ENCODE measurements around the gene TSSK6. TPM values are rescaled to one million over a fixed set of nuclear protein-coding genes. Genes with fewer than 3 reads are reported as not detected.
A peak's percentile ranks its signal among the peaks of the same experiment; 100 is the strongest.

The TSSK6 gene
- total and polyA plus RNA-seq, 5 experiments from 2014 or later = 0.59 to 10.8 (median 3.7) TPM

- DNase-seq = no peak
- POLR2A ChIA-PET = no interaction called here
- no peak overlapping the region for H3K4me3 Mint-ChIP-seq
These were observed 12.6 kb upstream of the TSSK6 start for GRCh38 chr19:19527674-19528625.

GRCh38 chr19:19527371-19527656 lies 12.0 kb upstream of the TSSK6 start:
- ATAC-seq (no peak), DNase-seq (no peak)
- H3K4me1 Mint-ChIP-seq = peaks cover 3 to 30% (median 10%) of the 10 kb centered on the region in 4 donors
- H3K4me3 Mint-ChIP-seq = no peak overlapping the region
- no peaks in the 10 kb centered on the region for H3K27me3 Mint-ChIP-seq
- H3K9me3 Mint-ChIP-seq = no peaks in the 10 kb centered on the region
- peak overlapping the region in 1 of 10 donors; percentile 29 for H3K27ac Mint-ChIP-seq
- POLR2A ChIA-PET = no interaction called here
- peaks cover 0 to 43% (median 0%) of the 10 kb centered on the region in 3 donors for H3K36me3 Mint-ChIP-seq

More at GRCh38 chr19:19527674-19528625, 12.6 kb upstream of the TSSK6 start:
- Mint-ChIP-seq H3K36me3 (peaks cover 0 to 37% (median 0%) of the 10 kb centered on the region in 3 donors), H3K4me1 (peaks cover 4 to 29% (median 10%) of the 10 kb centered on the region in 4 donors), H3K27ac (peak overlapping the region in 1 of 10 donors; percentile 59), H3K27me3 (no peaks in the 10 kb centered on the region), H3K9me3 (no peaks in the 10 kb centered on the region)
- ATAC-seq = no peak

GRCh38 chr19:19526581-19527370 lies 11.4 kb upstream of the TSSK6 start:
- ATAC-seq = no peak
- Mint-ChIP-seq H3K4me1 (peaks cover 0 to 29% (median 7%) of the 10 kb centered on the region in 4 donors), H3K27ac (peak overlapping the region in 2 of 10 donors; percentile 47 to 56), H3K4me3 (no peak overlapping the region), H3K27me3 (no peaks in the 10 kb centered on the region), H3K36me3 (peaks cover 0 to 42% (median 0%) of the 10 kb centered on the region in 3 donors), H3K9me3 (no peaks in the 10 kb centered on the region)
- POLR2A ChIA-PET = no interaction called here
- DNase-seq = no peak

GRCh38 chr19:19525611-19526380 lies 10.4 kb upstream of the TSSK6 start:
- H3K4me1 Mint-ChIP-seq = peaks cover 2 to 33% (median 11%) of the 10 kb centered on the region in 4 donors
- POLR2A ChIA-PET = interaction anchor here (1.4 kb wide), 1 partner anchor 11 kb away, joined by 4 read pairs; the partner anchor contains the start of gene TSSK6

GRCh38 chr19:19524053-19524452 lies 8.7 kb upstream of the TSSK6 start:
- ATAC-seq (no peak), DNase-seq (no peak)
- Mint-ChIP-seq H3K9me3 (no peaks in the 10 kb centered on the region), H3K27me3 (no peaks in the 10 kb centered on the region), H3K36me3 (peaks cover 0 to 58% (median 6%) of the 10 kb centered on the region in 3 donors), H3K27ac (no peak overlapping the region), H3K4me1 (peaks cover 12 to 49% (median 25%) of the 10 kb centered on the region in 4 donors), H3K4me3 (no peak overlapping the region)
- POLR2A ChIA-PET = no interaction called here

More at GRCh38 chr19:19525611-19526380, 10.4 kb upstream of the TSSK6 start:
- ATAC-seq (no peak), DNase-seq (no peak)
- Mint-ChIP-seq H3K9me3 (no peaks in the 10 kb centered on the region), H3K4me3 (no peak overlapping the region), H3K27ac (peak overlapping the region in 2 of 10 donors; percentile 47 to 77), H3K27me3 (no peaks in the 10 kb centered on the region), H3K36me3 (peaks cover 0 to 45% (median 3%) of the 10 kb centered on the region in 3 donors)

GRCh38 chr19:19523177-19523576 lies 7.8 kb upstream of the TSSK6 start:
- Mint-ChIP-seq H3K27ac (peak overlapping the region in 1 of 10 donors; percentile 28), H3K36me3 (peaks cover 0 to 57% (median 6%) of the 10 kb centered on the region in 3 donors), H3K27me3 (no peaks in the 10 kb centered on the region), H3K4me1 (peaks cover 12 to 53% (median 28%) of the 10 kb centered on the region in 4 donors), H3K4me3 (peak overlapping the region in 1 of 10 donors; percentile 11), H3K9me3 (no peaks in the 10 kb centered on the region)
- DNase-seq (no peak), ATAC-seq (no peak)
- POLR2A ChIA-PET = no interaction called here

DNA sequence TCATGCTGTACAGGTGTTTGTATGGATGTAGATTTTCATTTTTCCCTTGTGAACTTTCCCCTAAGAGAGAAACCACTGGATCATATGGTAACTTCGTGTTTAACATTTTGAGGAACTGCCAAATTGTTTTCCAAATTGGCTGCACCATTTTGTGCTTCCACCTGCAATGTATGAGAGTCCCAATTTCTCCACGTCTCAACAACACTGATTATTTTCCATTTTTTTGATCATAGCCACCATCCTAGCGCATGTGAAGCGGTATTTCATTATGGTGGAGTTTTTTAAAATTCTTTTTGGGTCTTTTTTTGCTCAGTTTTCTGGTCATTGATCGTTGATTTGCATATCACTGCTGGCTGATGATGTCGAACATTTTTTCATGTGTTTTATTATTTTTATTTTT lies 5.6 kb upstream of the TSSK6 start:
- H3K27ac Mint-ChIP-seq = no peak overlapping the region
- H3K9me3 Mint-ChIP-seq = no peaks in the 10 kb centered on the region
- POLR2A ChIA-PET = no interaction called here
- no peak overlapping the region for H3K4me3 Mint-ChIP-seq
- peaks cover 0 to 44% (median 6%) of the 10 kb centered on the region in 3 donors for H3K36me3 Mint-ChIP-seq
- ATAC-seq (no peak), DNase-seq (no peak)
- no peaks in the 10 kb centered on the region for H3K27me3 Mint-ChIP-seq
- H3K4me1 Mint-ChIP-seq = peaks cover 12 to 68% (median 38%) of the 10 kb centered on the region in 4 donors

DNA sequence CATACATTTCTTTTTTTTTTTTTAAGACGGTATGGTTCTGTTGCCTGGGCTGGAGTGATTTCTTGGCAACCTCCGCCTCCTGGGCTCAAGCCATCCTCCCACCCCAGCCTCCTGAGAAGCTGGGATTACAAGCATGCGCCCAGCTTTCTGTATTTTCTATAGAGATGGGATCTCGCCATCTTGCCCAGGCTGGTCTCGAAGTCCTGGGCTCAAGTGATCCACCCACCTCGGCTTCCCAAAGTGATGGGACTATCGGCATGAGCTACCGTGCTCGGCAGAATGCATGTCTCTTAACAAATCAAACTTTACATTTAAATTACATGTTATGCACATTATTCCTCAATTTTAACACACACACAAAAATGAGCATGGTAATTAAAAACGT lies 1.9 kb upstream of the TSSK6 start:
- ATAC-seq (no peak), DNase-seq (no peak)
- peaks cover 0 to 24% (median 6%) of the 10 kb centered on the region in 3 donors for H3K36me3 Mint-ChIP-seq
- H3K9me3 Mint-ChIP-seq = no peaks in the 10 kb centered on the region
- H3K4me3 Mint-ChIP-seq = peak overlapping the region; percentile 47 to 98 (median 96)
- peak overlapping the region in 5 of 10 donors; percentile 40 to 97 (median 56) for H3K27ac Mint-ChIP-seq
- H3K4me1 Mint-ChIP-seq = peaks cover 12 to 56% (median 32%) of the 10 kb centered on the region in 4 donors
- POLR2A ChIA-PET = interaction anchor here (1.7 to 1.9 kb wide), 2 partner anchors 14 to 112 kb away, joined by 8 to 11 read pairs; partner anchors contain the start of gene GATAD2A
- H3K27me3 Mint-ChIP-seq = no peaks in the 10 kb centered on the region

- ATAC-seq (peak; percentile 86 to 90), DNase-seq (peak; percentile 84 to 99 (median 93))
These were observed 533 bp upstream of the TSSK6 start, which contains the start of gene NDUFA13 for GRCh38 chr19:19515642-19516519. TSS of gene NDUFA13 (plus strand) at chr19:19516225. CDS start at chr19:19516239, 14 bp downstream.

GRCh38 chr19:19514215-19514657 lies 1.1 kb downstream of the TSSK6 start:
- peaks cover 0 to 6% (median 0%) of the 10 kb centered on the region in 3 donors for H3K36me3 Mint-ChIP-seq
- peaks cover under 1 to 35% (median 16%) of the 10 kb centered on the region in 4 donors for H3K4me1 Mint-ChIP-seq
- H3K9me3 Mint-ChIP-seq = no peaks in the 10 kb centered on the region
- peak overlapping the region in 4 of 10 donors; percentile 15 to 75 (median 30) for H3K27ac Mint-ChIP-seq
- no peaks in the 10 kb centered on the region for H3K27me3 Mint-ChIP-seq
- ATAC-seq (no peak), DNase-seq (peak in 2 of 10 donors; percentile 40 to 69)
- POLR2A ChIA-PET = interaction anchor here (0.6 to 3.4 kb wide), 6 partner anchors 9 to 193 kb away, joined by 3 to 7 read pairs (median 4); no protein-coding TSS in a partner anchor
- peak overlapping the region in 9 of 10 donors; percentile 33 to 79 (median 59) for H3K4me3 Mint-ChIP-seq

More at GRCh38 chr19:19515642-19516519, 533 bp upstream of the TSSK6 start, which contains the start of gene NDUFA13:
- Mint-ChIP-seq H3K4me3 (peak within 1 kb of the TSS; percentile 91 to 98 (median 96)), H3K36me3 (peaks cover 0 to 21% (median 3%) of the 10 kb centered on the region in 3 donors), H3K9me3 (no peaks in the 10 kb centered on the region), H3K27ac (peak within 1 kb of the TSS; percentile 91 to 98 (median 97)), H3K4me1 (peaks cover 10 to 51% (median 29%) of the 10 kb centered on the region in 4 donors), H3K27me3 (no peaks in the 10 kb centered on the region)
- POLR2A ChIA-PET = interaction anchor here (0.5 to 3.4 kb wide), 26 partner anchors 10 to 596 kb away, joined by 3 to 18 read pairs (median 4); partner anchors contain the start of genes BORCS8, COPE, DDX49 and GATAD2A

DNA sequence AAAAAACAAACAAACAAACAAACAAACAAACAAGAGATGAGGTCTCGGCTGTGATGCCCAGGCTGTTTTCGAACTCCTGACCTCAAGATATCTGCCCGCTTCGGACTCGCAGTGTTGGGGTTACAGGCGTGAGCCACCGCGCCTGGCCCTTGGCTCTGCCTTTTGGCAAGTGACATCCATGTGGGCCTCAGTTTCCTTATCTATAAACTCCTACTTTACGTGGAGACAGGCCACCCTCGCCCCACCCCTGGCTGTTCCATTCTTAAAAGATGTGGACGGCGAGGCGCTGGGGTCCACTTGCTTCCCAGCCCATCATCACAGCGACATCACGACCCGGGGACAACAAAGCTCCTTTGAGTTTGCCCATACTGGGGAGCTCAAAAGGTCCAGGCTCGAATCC lies 1.7 kb downstream of the TSSK6 start:
- H3K4me1 Mint-ChIP-seq = peaks cover 0 to 33% (median 13%) of the 10 kb centered on the region in 4 donors
- no peaks in the 10 kb centered on the region for H3K9me3 Mint-ChIP-seq
- ATAC-seq (no peak), DNase-seq (no peak)
- H3K4me3 Mint-ChIP-seq = peak overlapping the region in 6 of 10 donors; percentile 15 to 77 (median 42)
- peaks cover 0 to 4% (median 0%) of the 10 kb centered on the region in 3 donors for H3K36me3 Mint-ChIP-seq
- no peak overlapping the region for H3K27ac Mint-ChIP-seq
- no peaks in the 10 kb centered on the region for H3K27me3 Mint-ChIP-seq
- POLR2A ChIA-PET = interaction anchor here (0.6 to 3.4 kb wide), 5 partner anchors 9 to 192 kb away, joined by 3 to 7 read pairs (median 5); no protein-coding TSS in a partner anchor
